WTC11 (cell line): Measurements from ENCODE around the gene ZFR2. TPM values are rescaled to one million over a fixed set of nuclear protein-coding genes. Genes with fewer than 3 reads are reported as not detected.

ENCODE experiments used
- ATAC-seq: fragments of 200-7000 bp; cut with Tn5 transposase; 2 replicates; pipeline ENCODE4 v1.10.0; 2021; ENCODE audit warnings: mild to moderate bottlenecking, moderate library complexity
- CTCF ChIA-PET: fragments of 300-600 bp; sonication (Branson Sonifier 250); formaldehyde crosslinking; loops from one replicate; lab custom pipeline; 2021; ENCODE audit warnings: antibody characterized with exemption; lab: Charles Lee
- POLR2A ChIA-PET: fragments of 350-600 bp; sonication (Branson Sonifier 250); formaldehyde crosslinking; loops from one replicate; lab custom pipeline; 2021; ENCODE audit warnings: antibody characterized with exemption; lab: Charles Lee
- DNase-seq: peaks from one replicate; pipeline ENCODE4 v3.0.0; 2021; ENCODE audit warnings: low spot score
- H3K27ac Mint-ChIP-seq: 2 replicates; pipeline ENCODE4 v1.8.0; 2021; ENCODE audit warnings: mixed read lengths
- H3K27me3 Mint-ChIP-seq: 2 replicates; pipeline ENCODE4 v1.8.0; 2021; ENCODE audit warnings: low read depth, mild to moderate bottlenecking, moderate library complexity, mixed read lengths
- H3K36me3 Mint-ChIP-seq: 2 replicates; pipeline ENCODE4 v1.8.0; 2021; ENCODE audit warnings: mixed read lengths
- H3K4me1 Mint-ChIP-seq: 2 replicates; pipeline ENCODE4 v1.8.0; 2022; ENCODE audit warnings: mixed read lengths
- H3K4me3 Mint-ChIP-seq: 2 replicates; pipeline ENCODE4 v1.8.0; 2021; ENCODE audit warnings: mild to moderate bottlenecking, moderate library complexity, mixed read lengths
- H3K9me3 Mint-ChIP-seq: 2 replicates; pipeline ENCODE4 v1.8.0; 2021; ENCODE audit warnings: mixed read lengths
- AFF4 ChIP-seq: sonication (generic); formaldehyde crosslinking; IDR thresholded peaks from 2 replicates; pipeline ENCODE4 v1.8.1; 2023; ENCODE audit warnings: mild to moderate bottlenecking, missing genetic modification reagents, borderline replicate concordance
- AR ChIP-seq: fragments of 250-450 bp; sonication (Bioruptor Pico); IDR thresholded peaks from 2 replicates; pipeline ENCODE4 v1.9.0; 2021; ENCODE audit warnings: mild to moderate bottlenecking
- ARID4B ChIP-seq: sonication (generic); formaldehyde crosslinking; IDR thresholded peaks from 2 replicates; pipeline ENCODE4 v1.8.0; 2023; ENCODE audit warnings: missing genetic modification reagents, mild to moderate bottlenecking, borderline replicate concordance
- ATF1 ChIP-seq: sonication (generic); formaldehyde crosslinking; IDR thresholded peaks from 2 replicates; pipeline ENCODE4 v1.8.1; 2023; ENCODE audit warnings: mild to moderate bottlenecking, moderate library complexity, missing genetic modification reagents
- HMGA2 ChIP-seq: fragments of 250-450 bp; sonication (Bioruptor Pico); IDR thresholded peaks from 2 replicates; pipeline ENCODE4 v1.4.0; 2021; ENCODE audit warnings: mild to moderate bottlenecking, moderate library complexity
- MLX ChIP-seq: sonication (generic); formaldehyde crosslinking; IDR thresholded peaks from 2 replicates; pipeline ENCODE4 v1.8.1; 2023; ENCODE audit warnings: mild to moderate bottlenecking, missing genetic modification reagents, moderate library complexity
- MXD4 ChIP-seq: fragments of 250-450 bp; sonication (Bioruptor Pico); IDR thresholded peaks from 2 replicates; pipeline ENCODE4 v1.8.0; 2021; ENCODE audit warnings: mild to moderate bottlenecking, moderate library complexity, borderline replicate concordance
- NFATC4 ChIP-seq: fragments of 250-450 bp; sonication (Bioruptor Pico); IDR thresholded peaks from 2 replicates; pipeline ENCODE4 v1.9.0; 2021; ENCODE audit warnings: mild to moderate bottlenecking
- ZMAT4 ChIP-seq: fragments of 250-450 bp; sonication (Bioruptor Pico); IDR thresholded peaks from 2 replicates; pipeline ENCODE4 v1.9.0; 2021; ENCODE audit warnings: mild to moderate bottlenecking
- ZNF232 ChIP-seq: sonication (generic); formaldehyde crosslinking; IDR thresholded peaks from 2 replicates; pipeline ENCODE4 v1.8.0; 2022; ENCODE audit warnings: mild to moderate bottlenecking, missing genetic modification reagents
- ZNF263 ChIP-seq: sonication (generic); formaldehyde crosslinking; IDR thresholded peaks from 2 replicates; pipeline ENCODE4 v1.8.1; 2022; ENCODE audit warnings: low read depth, mild to moderate bottlenecking, moderate library complexity, missing genetic modification reagents
- ZNF396 ChIP-seq: fragments of 250-450 bp; sonication (Bioruptor Pico); IDR thresholded peaks from 2 replicates; pipeline ENCODE4 v1.8.0; 2021; ENCODE audit warnings: mild to moderate bottlenecking, moderate library complexity, borderline replicate concordance
- ZNF532 ChIP-seq: fragments of 250-450 bp; sonication (Bioruptor Pico); IDR thresholded peaks from 2 replicates; pipeline ENCODE4 v1.9.0; 2021; ENCODE audit warnings: mild to moderate bottlenecking, borderline replicate concordance
- total RNA-seq: library from RNA; stranded (reverse); gene quantifications from 3 replicates; pipeline ENCODE4 v1.2.3, GENCODE V29; 2021

The ZFR2 gene
- total RNA-seq, 1 experiment from 2014 or later, result 17.5 TPM

GRCh38 chr19:3771000-3771905 is 97.6 kb downstream of the ZFR2 start (continued):
- TF ChIP-seq AR (no peak), AFF4 (CRISPR knock-in tag) (no peak), MXD4 (CRISPR knock-in tag) (no peak), MLX (CRISPR knock-in tag) (no peak), ARID4B (CRISPR knock-in tag) (no peak), HMGA2 (CRISPR knock-in tag) (no peak), ZNF232 (no peak), ZNF396 (CRISPR knock-in tag) (no peak)

- H3K27ac Mint-ChIP-seq, result no peak overlapping the region
- H3K27me3 Mint-ChIP-seq, result no peaks in the 10 kb centered on the region
- H3K9me3 Mint-ChIP-seq, result no peaks in the 10 kb centered on the region
- ATAC-seq (no peak), DNase-seq (no peak)
- ChIA-PET CTCF (interaction anchor here (0.7 to 2.7 kb wide), 5 partner anchors 8 to 217 kb away, joined by 3 to 9 read pairs (median 3); partner anchors contain the start of gene MRPL54), POLR2A (interaction anchor here (1.2 kb wide), 1 partner anchor 8 kb away, joined by 3 read pairs; the partner anchor contains the start of gene MRPL54)
- H3K36me3 Mint-ChIP-seq, result peaks cover 5% of the 10 kb centered on the region
- H3K4me1 Mint-ChIP-seq, result peaks cover 5% of the 10 kb centered on the region
- no peak overlapping the region for H3K4me3 Mint-ChIP-seq
- TF ChIP-seq ZNF263 (CRISPR knock-in tag) (no peak), HMGA2 (CRISPR knock-in tag) (no peak), ATF1 (CRISPR knock-in tag) (no peak), NFATC4 (CRISPR knock-in tag) (no peak), ZMAT4 (CRISPR knock-in tag) (no peak), ZNF532 (no peak)
These were observed 98.5 kb downstream of the ZFR2 start for GRCh38 chr19:3770136-3770999.
